Caco-2 (cell line): Measurements from ENCODE around the gene CNTRL. TPM values are rescaled to one million over a fixed set of nuclear protein-coding genes. Genes with fewer than 3 reads are reported as not detected.

Experiments used
- BruUV-seq: library from RNA; stranded (reverse); fragments of 400-500 nt; replicated peaks from 2 replicates; lab custom pipeline; 2021; lab: Mats Ljungman, UMichigan
- CTCF ChIA-PET: fragments of 300-600 bp; sonication (Branson Sonifier 250); formaldehyde crosslinking; loops from one replicate; lab custom pipeline; 2022; ENCODE audit warnings: antibody characterized with exemption; lab: Charles Lee
- POLR2A ChIA-PET: fragments of 300-600 bp; sonication (Branson Sonifier 250); formaldehyde crosslinking; loops from one replicate; lab custom pipeline; 2022; ENCODE audit warnings: antibody characterized with exemption; lab: Charles Lee
- DNase-seq, 2 experiments: peaks; one replicate each; pipeline versions ENCODE4 v3.0.0 to v3.0.0-alpha.2; 2020 to 2022
- H3K27me3 ChIP-seq: replicated peaks from 2 replicates; pipeline ENCODE4 v1.6.0; 2011; ENCODE audit warnings: low read length; ENCODE audit not compliant: control insufficient read depth, insufficient read depth
- H3K36me3 ChIP-seq: 2 replicates; pipeline ENCODE4 v1.5.1; 2011; ENCODE audit warnings: low read length; ENCODE audit not compliant: control insufficient read depth, insufficient read depth
- H3K4me1 ChIP-seq: fragments of 250-450 bp; sonication (Bioruptor Pico); 2 replicates; pipeline ENCODE4 v1.5.1; 2020; ENCODE audit warnings: mild to moderate bottlenecking
- H3K4me3 ChIP-seq: 2 replicates; pipeline ENCODE4 v1.5.1; 2011; ENCODE audit warnings: low read depth, mild to moderate bottlenecking, control low read depth, low read length
- H3K9me3 ChIP-seq: fragments of 250-450 bp; sonication (Bioruptor Pico); 2 replicates; pipeline ENCODE4 v1.5.1; 2020; ENCODE audit warnings: mild to moderate bottlenecking, moderate library complexity
- H3K27ac Mint-ChIP-seq: one replicate; pipeline ENCODE4 v1.8.0; 2022; ENCODE audit warnings: mixed read lengths; ENCODE audit not compliant: unreplicated experiment
- H3K27me3 Mint-ChIP-seq: one replicate; pipeline ENCODE4 v1.8.0; 2022; ENCODE audit warnings: mixed read lengths; ENCODE audit not compliant: insufficient read depth, unreplicated experiment
- H3K36me3 Mint-ChIP-seq: one replicate; pipeline ENCODE4 v1.8.0; 2022; ENCODE audit warnings: mild to moderate bottlenecking, mixed read lengths; ENCODE audit not compliant: insufficient read depth, unreplicated experiment
- H3K4me1 Mint-ChIP-seq: one replicate; pipeline ENCODE4 v1.8.0; 2022; ENCODE audit warnings: low read depth, mixed read lengths; ENCODE audit not compliant: unreplicated experiment
- H3K4me3 Mint-ChIP-seq: one replicate; pipeline ENCODE4 v1.8.0; 2022; ENCODE audit warnings: mild to moderate bottlenecking, moderate library complexity, mixed read lengths; ENCODE audit not compliant: unreplicated experiment
- H3K9me3 Mint-ChIP-seq: one replicate; pipeline ENCODE4 v1.8.0; 2022; ENCODE audit warnings: mixed read lengths; ENCODE audit not compliant: unreplicated experiment
- intact Hi-C: fragments of 100-400 bp; cut with micrococcal nuclease; formaldehyde crosslinking; loops from one replicate; pipeline ENCODE4 v1.10.0; 2022; ENCODE audit not compliant: unreplicated experiment
- total RNA-seq: library from RNA; stranded (reverse); gene quantifications from 2 replicates; pipeline ENCODE4 v1.2.3, GENCODE V29; 2022
- TF ChIP-seq, protein P1 (sequence below), 2 experiments: fragments of 200-600 bp in 1 of 2; IDR thresholded peaks; 1 replicate in 1 of 2; 2 replicates in 1 of 2; pipeline versions ENCODE4 v1.5.1 to v1.8.0; 2011 to 2022; ENCODE audit warnings: antibody characterized with exemption in 1 of 2, control low read depth in 1 of 2, inconsistent platforms in 1 of 2, low read depth in 1 of 2, low read length in 1 of 2, mild to moderate bottlenecking in 1 of 2, moderate library complexity in 1 of 2; ENCODE audit not compliant: insufficient read depth in 1 of 2, severe bottlenecking in 1 of 2, unreplicated experiment in 1 of 2

CNTRL gene
- total RNA-seq, 1 experiment from 2014 or later, result 12.0 TPM

DNA sequence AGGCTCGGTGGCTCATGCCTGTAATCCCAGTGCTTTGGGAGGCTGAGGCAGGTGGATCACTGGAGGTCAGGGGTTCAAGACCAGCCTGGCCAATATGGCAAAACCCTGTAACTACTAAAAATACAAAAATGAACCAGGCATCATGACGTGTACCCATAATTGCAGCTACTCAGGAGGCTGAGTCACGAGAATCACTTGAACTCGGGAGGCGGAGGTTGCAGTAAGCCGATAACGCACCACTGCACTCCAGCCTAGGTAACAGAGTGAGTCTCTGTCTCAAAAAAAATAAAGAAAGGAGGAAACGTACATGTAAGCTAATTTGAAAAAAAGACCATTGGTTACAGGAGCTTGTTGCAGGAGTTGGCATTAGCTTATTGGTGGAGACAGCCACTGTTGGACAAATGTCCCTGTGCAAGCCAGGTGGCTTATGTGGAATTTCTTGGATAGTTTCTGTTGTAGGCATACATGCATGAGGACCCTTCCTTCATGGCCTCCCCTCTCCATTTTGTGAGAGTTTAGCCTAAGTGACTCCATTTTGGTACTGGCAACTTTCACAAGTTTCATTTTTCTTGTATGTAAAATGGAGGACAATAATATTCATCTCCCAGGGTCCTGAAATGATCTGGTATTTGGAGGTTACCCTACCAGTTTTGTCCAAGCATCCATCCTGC lies 143.7 kb downstream of the CNTRL start:
- no TSS peak for BruUV-seq
- Histone ChIP-seq H3K9me3 (no peaks in the 10 kb centered on the region), H3K4me3 (no peak overlapping the region), H3K27me3 (no peaks in the 10 kb centered on the region), H3K4me1 (no peaks in the 10 kb centered on the region), H3K36me3 (no peaks in the 10 kb centered on the region)
- Mint-ChIP-seq H3K27ac (no peak overlapping the region), H3K9me3 (no peaks in the 10 kb centered on the region), H3K4me1 (no peaks in the 10 kb centered on the region), H3K4me3 (no peak overlapping the region), H3K36me3 (no peaks in the 10 kb centered on the region), H3K27me3 (no peaks in the 10 kb centered on the region)
- no peak for DNase-seq
- intact Hi-C loops, result no loop called here
- TF ChIP-seq, protein P1, sequence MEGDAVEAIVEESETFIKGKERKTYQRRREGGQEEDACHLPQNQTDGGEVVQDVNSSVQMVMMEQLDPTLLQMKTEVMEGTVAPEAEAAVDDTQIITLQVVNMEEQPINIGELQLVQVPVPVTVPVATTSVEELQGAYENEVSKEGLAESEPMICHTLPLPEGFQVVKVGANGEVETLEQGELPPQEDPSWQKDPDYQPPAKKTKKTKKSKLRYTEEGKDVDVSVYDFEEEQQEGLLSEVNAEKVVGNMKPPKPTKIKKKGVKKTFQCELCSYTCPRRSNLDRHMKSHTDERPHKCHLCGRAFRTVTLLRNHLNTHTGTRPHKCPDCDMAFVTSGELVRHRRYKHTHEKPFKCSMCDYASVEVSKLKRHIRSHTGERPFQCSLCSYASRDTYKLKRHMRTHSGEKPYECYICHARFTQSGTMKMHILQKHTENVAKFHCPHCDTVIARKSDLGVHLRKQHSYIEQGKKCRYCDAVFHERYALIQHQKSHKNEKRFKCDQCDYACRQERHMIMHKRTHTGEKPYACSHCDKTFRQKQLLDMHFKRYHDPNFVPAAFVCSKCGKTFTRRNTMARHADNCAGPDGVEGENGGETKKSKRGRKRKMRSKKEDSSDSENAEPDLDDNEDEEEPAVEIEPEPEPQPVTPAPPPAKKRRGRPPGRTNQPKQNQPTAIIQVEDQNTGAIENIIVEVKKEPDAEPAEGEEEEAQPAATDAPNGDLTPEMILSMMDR (IDR thresholded peaks at IDR 0.05; ENCODE audit: insufficient read depth in 1 of 2, low read depth in 1 of 2, low read length in 1 of 2, severe bottlenecking in 1 of 2, unreplicated experiment in 1 of 2), result no peak
- POLR2A ChIA-PET, result no interaction called here
- CTCF ChIA-PET, result no interaction called here

DNA sequence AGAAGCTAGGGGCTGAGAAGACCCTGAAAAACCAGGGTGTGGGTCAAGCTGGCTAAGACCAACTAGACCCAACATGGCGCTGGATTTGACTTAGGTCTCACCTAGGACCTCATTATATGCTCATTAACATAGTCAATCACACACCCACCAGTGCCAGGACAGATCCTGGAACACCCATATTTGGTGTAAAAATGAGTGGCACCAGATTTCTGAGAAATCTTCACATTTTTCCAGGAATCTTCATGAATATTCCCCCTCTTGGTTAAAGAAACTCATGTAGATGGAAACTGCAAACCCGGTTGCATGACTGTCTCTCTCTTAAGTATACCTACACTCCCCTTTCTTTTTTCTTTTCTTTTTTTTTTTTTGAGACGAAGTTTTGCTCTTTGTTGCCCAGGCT lies 144.8 kb downstream of the CNTRL start:
- H3K27me3 ChIP-seq, result no peaks in the 10 kb centered on the region
- H3K4me3 ChIP-seq, result no peak overlapping the region
- no peaks in the 10 kb centered on the region for H3K4me1 ChIP-seq
- no peak overlapping the region for H3K27ac Mint-ChIP-seq
- intact Hi-C loops, result no loop called here
- DNase-seq, result no peak
- ChIA-PET CTCF (no interaction called here), POLR2A (no interaction called here)
- no peak overlapping the region for H3K4me3 Mint-ChIP-seq
- H3K36me3 Mint-ChIP-seq, result no peaks in the 10 kb centered on the region
- no peaks in the 10 kb centered on the region for H3K27me3 Mint-ChIP-seq
- H3K4me1 Mint-ChIP-seq, result peaks cover 5% of the 10 kb centered on the region
- H3K36me3 ChIP-seq, result no peaks in the 10 kb centered on the region
- TF ChIP-seq, protein P1 (IDR thresholded peaks at IDR 0.05; ENCODE audit: insufficient read depth in 1 of 2, low read depth in 1 of 2, low read length in 1 of 2, severe bottlenecking in 1 of 2, unreplicated experiment in 1 of 2), result no peak
- no TSS peak for BruUV-seq
- H3K9me3 Mint-ChIP-seq, result peaks cover 5% of the 10 kb centered on the region
- no peaks in the 10 kb centered on the region for H3K9me3 ChIP-seq

DNA sequence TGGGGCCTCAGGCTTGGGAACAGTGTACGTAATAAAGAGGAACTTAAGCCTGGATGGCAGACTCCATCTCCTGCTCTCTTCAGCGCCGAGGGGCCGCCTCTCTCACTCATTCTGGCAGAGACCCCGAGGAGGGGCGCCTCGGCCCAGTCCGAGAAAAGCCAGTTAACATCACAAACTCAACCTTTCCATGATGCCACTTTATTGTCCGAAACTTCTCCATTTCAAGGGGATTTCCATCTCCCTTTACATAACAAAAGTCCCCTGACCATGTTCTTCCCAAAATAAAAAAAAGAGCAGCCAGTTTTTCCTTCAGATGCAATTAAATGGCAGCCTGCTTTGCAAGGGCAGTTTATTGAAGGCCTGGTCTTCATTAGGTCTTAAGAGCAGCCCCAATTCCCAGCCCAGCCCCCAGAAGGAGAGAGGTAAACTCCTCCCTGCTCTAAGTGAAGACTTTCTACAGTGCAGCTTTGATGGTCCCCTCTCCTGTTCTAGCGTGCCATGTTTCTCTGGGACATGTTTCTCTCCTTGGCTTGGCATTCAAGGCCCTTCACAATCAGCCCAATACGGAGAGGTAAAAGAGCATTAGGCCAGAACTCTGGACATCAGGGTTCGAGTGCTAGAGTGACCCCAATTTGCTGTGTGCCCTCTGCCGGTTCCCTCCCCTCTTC lies 146.4 kb downstream of the CNTRL start:
- Mint-ChIP-seq H3K4me3 (no peak overlapping the region), H3K9me3 (peaks cover 8% of the 10 kb centered on the region), H3K4me1 (peaks cover 6% of the 10 kb centered on the region), H3K27me3 (no peaks in the 10 kb centered on the region), H3K36me3 (no peaks in the 10 kb centered on the region), H3K27ac (no peak overlapping the region)
- TF ChIP-seq, protein P1 (IDR thresholded peaks at IDR 0.05; ENCODE audit: insufficient read depth in 1 of 2, low read depth in 1 of 2, low read length in 1 of 2, severe bottlenecking in 1 of 2, unreplicated experiment in 1 of 2), result no peak
- Histone ChIP-seq H3K36me3 (no peaks in the 10 kb centered on the region), H3K4me1 (no peaks in the 10 kb centered on the region), H3K9me3 (no peaks in the 10 kb centered on the region), H3K27me3 (no peaks in the 10 kb centered on the region), H3K4me3 (no peak overlapping the region)
- no TSS peak for BruUV-seq
- ChIA-PET POLR2A (no interaction called here), CTCF (no interaction called here)
- no peak for DNase-seq
- intact Hi-C loops, result no loop called here
